NT2/D1 (cell line): ENCODE results near the gene CTNNA3.

Experiments
- SUZ12 ChIP-seq: IDR thresholded peaks from 2 replicates; pipeline ENCODE4 v1.6.1; 2011; ENCODE audit not compliant: insufficient read length, insufficient read depth; ENCODE audit errors: extremely low read depth
- YY1 ChIP-seq: IDR thresholded peaks from 2 replicates; pipeline ENCODE4 v1.6.1; 2011; ENCODE audit not compliant: insufficient read length, insufficient read depth

- TF ChIP-seq SUZ12: no peak
- TF ChIP-seq YY1: no peak
Observed at GRCh38 chr10:66673071-66673470, 1022.9 kb downstream of the CTNNA3 start.
